Right lobe of liver (tissue), 6 donors: Measurements from ENCODE around the gene BCAN. TPM values are rescaled to one million over a fixed set of nuclear protein-coding genes. Genes with fewer than 3 reads are reported as not detected.

Experiments
- ATAC-seq, 4 donors: fragments of 200-7000 bp; cut with Tn5 transposase; one replicate each; pipeline ENCODE4 v1.9.1; 2020; ENCODE audit warnings: mild to moderate bottlenecking in 4 of 4, moderate library complexity in 4 of 4
- DNase-seq, 3 donors: peaks; one replicate each; pipeline ENCODE4 v3.0.0-alpha.2; 2020
- H3K27ac ChIP-seq, 3 donors: fragments of 200-600 bp; one replicate each; pipeline ENCODE4 v1.8.0; 2022
- H3K27me3 ChIP-seq, 2 donors: fragments of 200-600 bp; one replicate each; pipeline ENCODE4 v1.8.0; 2022
- H3K36me3 ChIP-seq, 4 donors: fragments of 200-600 bp; sonication (generic) in 1 of 4; one replicate each; pipeline versions ENCODE4 v1.5.1 to v1.8.0; 2017 to 2022; ENCODE audit warnings: control low read depth in 1 of 4
- H3K4me1 ChIP-seq, 4 donors: fragments of 200-600 bp; sonication (generic) in 1 of 4; one replicate each; pipeline versions ENCODE4 v1.5.1 to v1.8.0; 2017 to 2022; ENCODE audit warnings: control low read depth in 1 of 4
- H3K4me3 ChIP-seq, 3 donors: fragments of 200-600 bp; one replicate each; pipeline ENCODE4 v1.8.0; 2022
- H3K9me3 ChIP-seq, 4 donors: fragments of 200-600 bp; sonication (generic) in 1 of 4; one replicate each; pipeline versions ENCODE4 v1.5.1 to v1.8.0; 2017 to 2022; ENCODE audit warnings: control low read depth in 1 of 4
- POLR2A ChIP-seq: fragments of 450-650 bp; IDR thresholded peaks from one replicate; pipeline ENCODE4 v1.6.1; 2017; ENCODE audit warnings: antibody characterized with exemption, mild to moderate bottlenecking
- WGBS: methylation state at CpG from one replicate; pipeline ENCODE4 v1.1.6; 2018; ENCODE audit warnings: low coverage, low lambda C conversion rate; ENCODE audit not compliant: insufficient coverage; ENCODE audit errors: missing lambda C conversion rate; 5-methylcytosine and 5-hydroxymethylcytosine counted together
- intact Hi-C, 2 donors: fragments of 100-400 bp; cut with DNase I; formaldehyde crosslinking; loops; one replicate each; pipeline versions ENCODE4 v1.11.2 to v1.14.1; 2022
- total RNA-seq, 6 experiments: library from RNA; depleted of rRNA in 2 of 6; stranded (reverse); fragments of >200 nt in 2 of 6; fragmentation: NEBNext Ultra II Directional in 3 of 6; extraction: Animal tissue kit (Norgen Biotek cat#: 25700) in 3 of 6; gene quantifications; one replicate each; pipeline versions ENCODE4 v1.1.0 to v1.2.4, GENCODE V29; 2016 to 2023
- TF ChIP-seq, protein P1 (sequence below), 4 donors: fragments of 200-600 bp in 3 of 4; fragments of 450-650 bp in 1 of 4; IDR thresholded peaks; one replicate each; pipeline versions ENCODE4 v1.5.1 to v1.8.0; 2016 to 2022; ENCODE audit warnings: antibody characterized with exemption in 4 of 4, mild to moderate bottlenecking in 2 of 4
- donor health status: DM: no; HTN: yes; CAD: no.
- donor health status: DM: no; HTN: no; CAD: no.
- donor health status: DM: no; HTN: no; CAD: no.
- donor health status: DM: no; HTN: yes; CAD: no.
- donor health status: DM: no; HTN: yes; CAD: no.

Gene BCAN
- total RNA-seq, 6 experiments from 2014 or later, result not detected

DNA sequence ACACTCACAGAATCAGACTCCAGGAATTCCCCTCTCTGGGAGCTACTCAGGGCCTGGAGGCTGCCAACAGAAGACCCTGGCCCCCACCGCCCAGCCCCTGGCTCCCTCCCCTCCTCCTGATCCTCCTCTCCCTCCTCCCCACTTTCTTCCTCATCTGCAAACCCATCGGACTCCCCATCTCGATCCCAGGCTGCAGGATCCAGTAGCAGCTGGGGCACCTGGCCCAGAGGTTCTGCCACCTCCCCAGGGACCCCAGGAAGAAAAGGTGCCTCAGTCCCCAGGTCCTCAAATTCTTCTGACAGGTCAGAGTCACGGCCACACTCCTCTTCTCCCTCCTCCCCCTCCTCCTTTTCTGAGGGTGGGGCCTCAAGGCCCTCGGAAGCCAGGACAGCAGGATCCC lies 27.9 kb downstream of the BCAN start:
- no peak overlapping the region for H3K4me3 ChIP-seq
- no peaks in the 10 kb centered on the region for H3K36me3 ChIP-seq
- TF ChIP-seq, protein P1, sequence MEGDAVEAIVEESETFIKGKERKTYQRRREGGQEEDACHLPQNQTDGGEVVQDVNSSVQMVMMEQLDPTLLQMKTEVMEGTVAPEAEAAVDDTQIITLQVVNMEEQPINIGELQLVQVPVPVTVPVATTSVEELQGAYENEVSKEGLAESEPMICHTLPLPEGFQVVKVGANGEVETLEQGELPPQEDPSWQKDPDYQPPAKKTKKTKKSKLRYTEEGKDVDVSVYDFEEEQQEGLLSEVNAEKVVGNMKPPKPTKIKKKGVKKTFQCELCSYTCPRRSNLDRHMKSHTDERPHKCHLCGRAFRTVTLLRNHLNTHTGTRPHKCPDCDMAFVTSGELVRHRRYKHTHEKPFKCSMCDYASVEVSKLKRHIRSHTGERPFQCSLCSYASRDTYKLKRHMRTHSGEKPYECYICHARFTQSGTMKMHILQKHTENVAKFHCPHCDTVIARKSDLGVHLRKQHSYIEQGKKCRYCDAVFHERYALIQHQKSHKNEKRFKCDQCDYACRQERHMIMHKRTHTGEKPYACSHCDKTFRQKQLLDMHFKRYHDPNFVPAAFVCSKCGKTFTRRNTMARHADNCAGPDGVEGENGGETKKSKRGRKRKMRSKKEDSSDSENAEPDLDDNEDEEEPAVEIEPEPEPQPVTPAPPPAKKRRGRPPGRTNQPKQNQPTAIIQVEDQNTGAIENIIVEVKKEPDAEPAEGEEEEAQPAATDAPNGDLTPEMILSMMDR (IDR thresholded peaks at IDR 0.05), result no peak
- no peak for TF ChIP-seq POLR2A
- H3K9me3 ChIP-seq, result no peaks in the 10 kb centered on the region
- intact Hi-C loops, result loop anchor here in 1 of 2 donors (10.0 kb wide), 1 partner anchor 45 kb away; no protein-coding TSS in a partner anchor
- DNase-seq, result no peak
- WGBS, result 63% methylated on average over 4 of the region's 5 CpGs
- H3K4me1 ChIP-seq, result no peaks in the 10 kb centered on the region
- no peak for ATAC-seq
- H3K27me3 ChIP-seq, result no peaks in the 10 kb centered on the region
- no peak overlapping the region for H3K27ac ChIP-seq

DNA sequence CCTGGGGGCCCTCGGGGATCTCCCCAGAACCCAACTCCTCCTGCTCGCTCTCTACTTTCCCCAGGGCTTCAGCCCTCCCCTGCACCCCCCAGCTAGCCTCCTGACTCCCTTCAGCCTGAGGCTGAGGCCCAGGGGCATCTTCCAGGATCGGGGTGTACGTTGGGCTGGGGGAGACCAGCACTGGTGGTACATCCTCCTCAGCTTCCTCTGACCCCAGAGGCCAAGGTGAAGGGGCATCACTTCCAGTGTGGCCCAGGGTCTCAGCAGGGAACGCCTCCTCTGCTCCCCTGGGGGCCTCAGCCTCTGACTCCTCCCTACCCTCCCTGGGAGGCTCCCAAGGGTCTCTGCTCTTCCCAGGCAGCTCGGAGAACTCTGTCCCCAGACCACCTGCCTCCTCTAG lies 28.4 kb downstream of the BCAN start:
- H3K36me3 ChIP-seq, result no peaks in the 10 kb centered on the region
- no peak for TF ChIP-seq POLR2A
- TF ChIP-seq, protein P1 (IDR thresholded peaks at IDR 0.05), result no peak
- no peaks in the 10 kb centered on the region for H3K9me3 ChIP-seq
- no peak overlapping the region for H3K27ac ChIP-seq
- DNase-seq (no peak), ATAC-seq (no peak)
- H3K4me3 ChIP-seq, result no peak overlapping the region
- no peaks in the 10 kb centered on the region for H3K4me1 ChIP-seq
- WGBS, result 69% methylated on average over 2 of the region's 6 CpGs
- H3K27me3 ChIP-seq, result no peaks in the 10 kb centered on the region
- intact Hi-C loops, result loop anchor here in 1 of 2 donors (10.0 kb wide), 1 partner anchor 46 kb away; no protein-coding TSS in a partner anchor

DNA sequence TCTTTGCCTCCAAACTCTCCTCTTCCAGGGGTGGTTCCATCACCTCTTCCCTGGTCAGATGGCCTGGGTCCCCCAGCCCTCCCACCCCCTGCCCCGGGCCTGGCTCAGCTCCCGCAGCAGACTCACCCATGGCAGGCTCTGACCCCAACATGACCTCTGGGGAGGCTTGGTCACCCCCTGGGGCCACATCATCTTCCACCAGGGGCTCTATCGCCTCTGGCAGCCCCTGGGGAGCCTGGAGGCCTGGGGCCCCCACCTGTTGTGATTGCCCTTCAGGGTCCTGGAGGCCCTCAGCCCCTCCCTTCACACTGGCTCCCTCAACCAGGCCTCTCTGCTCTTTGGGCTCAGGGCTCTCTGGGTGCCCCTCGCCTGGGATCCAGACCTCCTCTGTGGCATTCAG lies 28.9 kb downstream of the BCAN start:
- 49% methylated on average over 3 of the region's 4 CpGs for whole genome bisulfite sequencing
- Histone ChIP-seq H3K9me3 (no peaks in the 10 kb centered on the region), H3K4me3 (no peak overlapping the region), H3K27me3 (no peaks in the 10 kb centered on the region), H3K4me1 (no peaks in the 10 kb centered on the region), H3K36me3 (no peaks in the 10 kb centered on the region), H3K27ac (no peak overlapping the region)
- TF ChIP-seq, protein P1 (IDR thresholded peaks at IDR 0.05), result no peak
- no peak for TF ChIP-seq POLR2A
- intact Hi-C loops, result loop anchor here in 1 of 2 donors (10.0 kb wide), 1 partner anchor 46 kb away; no protein-coding TSS in a partner anchor
- DNase-seq (no peak), ATAC-seq (no peak)

DNA sequence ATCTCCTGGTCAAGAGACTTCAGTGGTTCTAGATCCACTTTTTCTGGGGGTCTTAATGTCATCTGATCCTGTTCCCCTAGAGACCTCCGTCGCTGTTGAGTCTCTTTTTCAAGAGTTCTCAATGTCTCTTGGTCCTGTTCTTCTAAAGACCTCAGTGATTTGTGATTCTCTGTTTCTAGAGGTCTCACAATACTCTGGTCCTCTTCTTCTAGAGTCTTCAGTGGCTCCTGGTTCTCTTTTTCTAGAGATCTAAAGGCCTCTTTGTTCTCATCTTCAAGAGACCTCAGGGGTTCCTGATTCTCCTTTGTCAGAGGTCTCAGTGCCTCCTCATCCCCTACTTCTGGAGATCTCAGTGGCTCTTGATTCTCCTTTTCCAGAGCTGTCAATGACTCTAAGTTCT lies 29.9 kb downstream of the BCAN start:
- no peak for DNase-seq
- intact Hi-C loops, result loop anchor here in 1 of 2 donors (10.0 kb wide), 1 partner anchor 47 kb away; no protein-coding TSS in a partner anchor
- TF ChIP-seq, protein P1 (IDR thresholded peaks at IDR 0.05), result no peak
- no peak for TF ChIP-seq POLR2A
- no peak overlapping the region for H3K27ac ChIP-seq
- no peaks in the 10 kb centered on the region for H3K36me3 ChIP-seq
- H3K4me1 ChIP-seq, result no peaks in the 10 kb centered on the region
- H3K9me3 ChIP-seq, result no peaks in the 10 kb centered on the region
- 76% methylated on average over 2 of the region's 2 CpGs for WGBS
- no peak overlapping the region for H3K4me3 ChIP-seq
- ATAC-seq, result no peak
- H3K27me3 ChIP-seq, result no peaks in the 10 kb centered on the region
